IPS-11a (cell line): ENCODE results near the gene SLC26A1.
"Not testable (repeated sequence)": the region's sequence is repeated elsewhere in the genome, so short reads cannot be mapped to it uniquely, and the experiment has no call there.

Experiments used
- H3K4me3 ChIP-seq: one replicate; pipeline ENCODE4 v1.5.1; 2013; ENCODE audit warnings: low read depth, low read length, control low read depth

SLC26A1 gene

DNA sequence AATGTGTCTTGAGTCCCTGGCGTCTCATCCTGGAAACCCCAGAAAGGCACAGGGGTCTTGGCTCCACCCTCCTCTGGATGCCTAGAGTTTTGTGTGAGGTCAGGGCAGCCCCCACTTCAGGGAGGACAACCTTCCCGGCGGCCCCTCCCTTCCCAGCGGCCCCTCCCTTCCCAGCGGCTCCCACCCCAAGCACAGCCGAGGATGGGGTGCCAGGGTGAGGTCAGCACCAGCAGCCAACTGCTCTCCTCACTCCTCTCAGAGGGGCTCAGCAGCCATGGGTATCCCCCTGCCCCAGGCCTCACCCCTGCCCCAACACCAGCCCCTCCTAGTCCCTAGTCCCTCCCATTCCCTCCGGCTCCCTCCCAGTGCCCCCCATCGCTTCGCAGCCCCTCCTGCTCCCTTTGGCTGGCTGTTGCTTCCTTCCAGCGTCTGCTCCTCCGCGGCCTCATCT lies 37.2 kb downstream of the SLC26A1 start:
- H3K4me3 ChIP-seq: no peak overlapping the region

DNA sequence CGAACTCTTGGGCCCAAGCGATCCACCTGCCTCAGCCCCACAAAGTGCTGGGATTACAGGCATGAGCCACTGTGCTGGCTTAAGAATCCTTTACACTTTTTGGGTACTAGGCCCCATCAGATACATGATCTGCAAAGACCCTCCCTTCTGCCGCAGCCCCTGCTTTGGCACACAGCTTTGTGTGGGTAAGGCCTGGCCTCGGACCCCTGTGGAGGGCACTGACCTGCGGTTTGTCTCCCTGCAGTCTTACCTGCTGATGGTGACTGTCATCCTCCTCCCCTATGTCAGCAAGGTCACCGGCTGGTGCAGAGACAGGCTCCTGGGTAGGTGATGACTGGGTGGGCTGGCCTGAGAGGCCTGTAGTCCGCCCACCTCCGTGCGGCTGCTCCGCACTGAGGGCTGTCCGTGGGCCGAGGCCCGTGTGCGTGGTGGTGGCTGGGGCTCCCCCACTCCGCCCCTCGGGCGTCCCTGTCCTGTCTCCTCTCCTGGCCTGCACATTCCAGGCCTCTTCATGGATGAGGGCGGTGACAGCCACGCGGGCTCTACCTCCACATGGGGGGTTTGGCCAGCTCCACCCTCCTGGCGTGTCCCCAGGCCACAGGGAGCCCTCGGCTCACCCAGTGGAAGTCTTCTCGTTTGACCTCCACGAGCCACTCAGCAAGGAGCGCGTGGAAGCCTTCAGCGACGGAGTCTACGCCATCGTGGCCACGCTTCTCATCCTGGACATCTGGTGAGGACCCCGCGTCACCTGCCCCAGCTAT lies 37.9 kb downstream of the SLC26A1 start:
- no peak overlapping the region for H3K4me3 ChIP-seq

DNA sequence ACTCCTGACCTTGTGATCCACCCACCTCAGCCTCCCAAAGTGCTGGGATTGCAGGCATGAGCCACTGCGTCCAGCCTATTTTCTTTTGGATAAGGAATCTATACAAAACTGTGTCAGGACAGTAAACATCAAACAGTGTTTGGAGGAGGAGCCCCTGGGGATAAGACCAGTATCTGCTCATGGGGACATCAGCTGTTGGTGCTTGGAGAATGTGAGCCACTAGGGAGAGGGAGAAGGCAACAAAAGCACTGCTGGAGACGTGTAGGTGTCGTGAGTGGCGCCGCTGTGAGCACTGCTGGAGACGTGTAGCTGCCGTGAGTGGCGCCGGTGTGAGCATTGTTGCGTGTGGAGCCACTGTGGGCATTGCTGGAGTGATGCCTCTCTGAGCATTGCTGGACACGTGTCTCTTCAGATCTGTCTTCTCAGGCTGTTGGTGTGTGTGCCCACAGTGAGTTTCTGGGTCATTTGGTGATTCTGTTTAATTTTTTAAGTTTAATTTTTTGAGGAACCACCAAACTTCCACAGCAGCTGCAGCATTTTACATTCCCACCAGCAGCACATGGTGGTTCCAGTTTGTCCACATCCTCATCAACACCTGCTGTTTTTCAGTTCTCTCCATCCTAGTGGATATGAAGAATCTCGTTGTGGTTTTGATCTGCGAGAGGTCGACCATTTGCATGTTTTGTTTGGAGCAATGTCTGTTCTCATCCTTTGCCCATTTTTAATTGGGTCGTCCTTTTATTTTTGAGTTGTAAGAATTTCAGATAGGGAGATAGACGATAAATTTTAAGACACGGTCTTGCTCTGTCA lies 38.8 kb downstream of the SLC26A1 start:
- no peak overlapping the region for H3K4me3 ChIP-seq

DNA sequence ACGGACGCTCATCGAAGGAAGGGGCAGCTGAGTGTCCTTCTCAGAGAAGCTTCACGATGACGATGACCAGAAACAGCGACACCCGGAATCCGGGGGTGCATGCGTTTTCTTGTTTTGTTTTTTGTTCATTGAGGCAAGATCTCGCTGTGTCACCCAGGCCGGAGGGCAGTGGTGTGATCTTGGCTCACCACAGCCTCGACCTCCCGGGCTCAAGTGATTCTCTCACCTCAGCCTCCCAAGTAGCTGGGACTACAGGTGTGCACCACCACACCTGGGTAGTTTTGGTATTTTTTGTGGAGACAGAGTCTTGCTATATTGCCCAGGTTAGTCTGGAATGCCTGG lies 39.7 kb downstream of the SLC26A1 start:
- H3K4me3 ChIP-seq: no peak overlapping the region

DNA sequence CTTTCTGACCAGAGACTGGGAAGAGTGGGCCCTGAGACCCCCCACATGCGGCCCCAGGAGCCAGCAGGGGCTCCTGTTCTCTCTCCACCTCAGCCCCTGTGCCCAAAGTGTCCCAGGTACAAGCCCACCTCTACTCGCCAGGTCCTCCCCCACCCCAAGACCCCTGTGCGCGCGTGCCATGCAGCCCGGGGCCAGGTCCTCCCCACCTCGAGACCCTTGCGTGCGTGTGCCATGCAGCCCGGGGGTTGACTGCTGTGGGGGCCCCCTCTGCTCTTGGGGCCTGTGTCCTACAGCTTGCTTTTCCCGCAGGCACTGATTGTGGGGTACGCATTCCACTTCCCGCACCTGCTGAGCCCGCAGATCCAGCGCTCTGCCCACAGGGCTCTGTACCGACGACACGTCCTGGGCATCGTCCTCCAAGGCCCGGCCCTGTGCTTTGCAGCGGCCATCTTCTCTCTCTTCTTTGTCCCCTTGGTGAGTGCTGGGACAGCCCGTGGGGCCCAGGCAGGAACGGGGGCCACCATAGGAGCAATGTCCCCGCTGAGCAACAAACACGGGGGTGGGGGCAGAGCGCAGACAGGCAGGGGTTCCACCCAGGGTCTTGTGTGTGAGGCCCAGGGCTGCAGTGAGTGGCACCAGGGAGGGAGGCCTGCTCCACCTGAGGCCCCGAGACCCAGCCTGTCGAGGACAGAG lies 40.2 kb downstream of the SLC26A1 start:
- no peak overlapping the region for H3K4me3 ChIP-seq

DNA sequence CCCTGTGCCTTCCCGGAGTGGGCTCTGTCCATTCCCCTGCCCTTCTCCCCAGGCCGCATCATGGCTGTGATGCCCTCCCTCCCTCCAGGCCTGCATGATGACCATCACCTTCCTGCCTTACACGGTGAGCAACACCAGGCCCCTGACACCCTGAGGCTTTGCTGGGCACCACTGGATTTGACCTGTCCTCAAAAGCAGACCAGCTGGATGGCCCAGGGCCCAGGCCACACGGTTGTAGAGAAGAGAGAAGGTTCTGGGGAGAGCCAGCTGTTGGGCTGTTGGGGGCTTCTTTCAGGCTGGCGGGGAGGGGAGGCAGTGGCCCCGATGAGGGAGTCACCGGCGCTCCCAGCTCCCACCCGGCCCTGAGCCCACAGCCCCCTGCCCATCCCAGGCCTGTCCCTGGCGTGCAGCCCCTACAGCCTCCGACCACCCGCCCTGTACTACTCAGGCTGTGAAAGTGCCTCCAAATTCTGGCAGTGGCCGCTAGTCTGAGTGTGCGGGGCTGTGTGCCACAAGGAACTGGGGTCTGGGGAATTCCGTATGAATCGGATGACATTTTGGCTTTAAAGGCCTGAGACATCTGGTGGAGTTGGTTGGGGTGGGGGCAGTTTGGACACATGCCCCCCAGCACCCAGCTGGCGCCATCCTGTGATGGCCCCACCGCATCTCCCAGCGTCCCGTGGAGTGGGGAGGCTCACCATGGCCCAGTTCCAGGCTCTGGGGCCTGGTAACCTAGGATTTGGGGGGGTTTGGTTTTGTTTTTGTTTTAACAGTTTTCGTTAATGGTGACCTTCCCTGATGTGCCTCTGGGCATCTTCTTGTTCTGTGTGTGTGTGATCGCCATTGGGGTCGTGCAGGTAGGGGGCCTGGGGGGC lies 41.4 kb downstream of the SLC26A1 start:
- no peak overlapping the region for H3K4me3 ChIP-seq

DNA sequence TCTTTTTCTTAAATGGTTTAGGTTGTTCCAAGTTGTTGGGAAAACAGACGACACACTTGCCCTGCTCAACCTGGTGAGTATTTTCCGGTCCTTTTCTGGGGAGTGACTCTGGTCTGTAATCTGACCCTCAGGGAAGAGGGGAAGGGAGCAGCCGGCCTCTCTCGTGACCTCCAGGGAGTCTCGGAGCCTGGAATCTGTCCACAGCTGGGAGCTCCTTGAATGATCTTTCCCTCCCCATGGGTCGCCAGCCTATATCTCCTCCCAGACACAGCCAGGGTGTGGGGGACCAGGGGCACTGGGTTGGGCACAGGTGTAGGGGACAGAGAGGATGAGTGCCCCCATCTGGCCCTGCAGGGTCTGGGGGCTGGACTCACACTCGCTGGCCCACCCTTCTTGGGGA lies 42.0 kb downstream of the SLC26A1 start:
- no peak overlapping the region for H3K4me3 ChIP-seq

DNA sequence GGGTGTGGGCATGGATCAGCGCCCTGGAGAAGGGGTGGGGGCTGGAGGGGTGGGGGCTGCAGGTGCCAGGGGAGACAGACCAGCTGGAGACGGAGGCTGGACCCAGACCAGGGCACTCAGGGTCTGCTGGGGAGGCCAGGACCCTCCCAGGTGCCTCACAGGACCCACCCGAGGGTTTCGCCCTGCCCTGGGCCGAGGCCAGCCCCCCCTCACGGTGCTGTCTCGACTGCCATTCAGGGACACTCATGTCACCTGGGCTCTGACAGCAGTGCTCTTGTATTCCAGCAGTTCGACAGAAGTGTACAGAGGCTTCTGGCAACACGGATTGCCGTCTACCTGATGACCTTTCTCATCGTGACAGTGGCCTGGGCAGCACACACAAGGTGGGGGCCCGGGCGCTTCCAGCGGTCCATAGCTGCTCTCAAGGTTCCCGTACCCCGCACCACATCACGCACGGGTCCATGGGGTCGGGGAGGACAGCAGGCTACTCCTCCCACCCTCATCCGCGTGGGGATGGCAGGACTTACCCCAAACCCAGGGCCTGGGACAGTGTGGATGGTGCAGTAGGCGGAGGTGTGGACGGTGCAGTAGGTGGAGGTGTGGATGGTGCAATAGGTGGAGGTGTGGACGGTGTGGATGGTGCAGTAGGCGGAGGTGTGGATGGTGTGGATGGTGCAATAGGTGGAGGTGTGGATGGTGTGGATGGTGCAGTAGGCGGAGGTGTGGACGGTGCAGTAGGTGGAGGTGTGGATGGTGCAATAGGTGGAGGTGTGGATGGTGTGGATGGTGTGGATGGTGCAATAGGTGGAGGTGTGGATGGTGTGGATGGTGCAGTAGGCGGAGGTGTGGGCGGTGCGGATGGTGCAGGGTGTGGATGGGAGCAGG lies 42.8 kb downstream of the SLC26A1 start:
- H3K4me3 ChIP-seq: no peak overlapping the region

DNA sequence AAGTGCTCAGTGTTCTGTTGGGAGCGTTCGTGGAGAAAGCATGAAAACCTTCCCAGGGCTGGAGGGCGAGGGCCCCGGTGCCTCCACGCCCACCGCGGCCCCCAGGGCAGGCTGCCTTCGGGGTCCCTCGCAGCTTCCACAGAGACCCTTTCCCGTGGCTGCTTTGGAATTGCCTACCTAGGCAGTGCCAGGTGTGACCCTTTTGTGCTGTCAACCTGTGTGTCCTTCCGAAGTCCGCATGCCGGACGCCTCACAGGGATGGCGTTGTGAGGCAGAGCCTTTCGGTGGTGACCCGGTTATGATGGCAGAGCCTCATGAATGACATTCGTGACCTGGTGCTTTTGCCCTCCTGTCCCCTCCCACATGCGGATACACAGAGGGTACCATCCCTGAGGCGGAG lies 43.5 kb downstream of the SLC26A1 start:
- no peak overlapping the region for H3K4me3 ChIP-seq

DNA sequence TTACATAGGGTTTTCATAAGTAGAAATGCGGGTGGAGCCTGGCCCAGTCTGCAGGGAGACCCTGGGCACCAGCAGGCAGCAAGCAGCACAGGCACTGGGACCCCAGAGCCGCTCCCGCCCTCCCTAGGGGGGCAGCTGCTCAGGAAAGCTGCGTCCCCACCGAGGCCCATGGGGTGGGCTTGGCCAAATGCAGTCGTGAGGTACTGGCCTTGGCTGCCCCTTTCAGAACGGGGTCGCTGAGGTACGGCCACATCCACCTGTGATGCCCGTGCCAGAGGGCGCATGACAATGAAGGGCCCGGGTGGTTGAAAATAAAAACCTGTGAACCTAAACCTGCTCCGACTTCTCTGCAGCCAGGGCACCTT lies 44.3 kb downstream of the SLC26A1 start:
- H3K4me3 ChIP-seq: no peak overlapping the region

DNA sequence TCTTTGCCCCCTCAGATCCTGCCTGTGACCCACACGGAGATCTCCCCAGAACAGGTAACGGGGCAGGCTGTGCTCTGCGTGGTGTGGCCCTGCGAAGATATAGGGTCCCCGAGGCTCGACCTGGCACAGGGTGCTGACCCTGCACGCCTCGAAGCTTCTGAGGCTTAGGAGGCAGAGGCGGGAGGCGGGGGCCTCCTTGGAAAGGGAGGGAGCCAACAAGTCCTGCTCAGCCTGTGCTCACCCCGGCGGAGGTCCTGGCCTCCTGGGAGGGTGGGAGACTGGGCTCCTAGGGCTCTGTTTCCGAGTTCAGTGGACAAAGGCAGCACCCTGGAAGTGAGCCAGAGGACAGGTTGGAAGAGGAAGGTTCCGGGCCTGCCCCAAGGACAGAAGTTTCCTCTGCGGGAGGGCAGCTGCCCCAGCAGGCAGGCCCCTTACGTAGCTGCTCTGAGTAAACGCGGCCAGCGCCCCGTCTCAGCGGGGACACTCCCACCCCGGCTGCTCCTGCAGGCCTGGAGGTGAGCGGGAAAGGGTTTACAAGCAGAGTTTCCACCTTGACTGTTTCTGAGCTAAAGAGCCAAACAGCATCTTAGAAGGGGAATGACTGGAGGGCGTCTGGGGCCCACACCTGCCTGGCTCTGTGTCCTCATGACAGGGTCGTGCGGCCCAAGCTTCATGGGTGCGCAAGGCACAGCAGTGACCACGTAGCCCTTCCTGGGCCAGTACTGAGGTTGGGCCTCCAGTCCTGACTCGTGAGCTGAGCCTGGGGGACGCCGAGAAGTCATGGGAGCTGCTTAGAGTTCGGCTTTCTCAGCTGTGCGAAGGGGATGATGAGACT lies 44.9 kb downstream of the SLC26A1 start:
- no peak overlapping the region for H3K4me3 ChIP-seq

DNA sequence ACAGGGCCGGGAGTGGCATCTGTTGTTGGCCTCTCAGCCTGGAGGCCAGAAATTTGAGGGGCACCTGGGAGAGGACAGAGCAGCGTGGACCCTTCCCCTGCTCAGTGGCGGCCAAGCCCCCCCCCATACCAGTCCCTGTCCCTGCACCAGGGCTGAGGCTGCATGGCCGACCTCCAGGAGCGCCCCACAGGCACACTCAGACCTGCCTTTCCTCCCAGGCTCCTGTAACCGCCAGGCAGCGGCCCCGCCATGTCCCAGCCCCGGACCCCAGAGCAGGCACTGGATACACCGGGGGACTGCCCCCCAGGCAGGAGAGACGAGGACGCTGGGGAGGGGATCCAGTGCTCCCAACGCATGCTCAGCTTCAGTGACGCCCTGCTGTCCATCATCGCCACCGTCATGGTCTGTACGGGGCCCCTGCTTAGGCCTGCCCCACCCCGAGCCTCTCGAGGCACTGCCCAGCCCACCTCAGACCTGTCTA lies 45.7 kb downstream of the SLC26A1 start:
- H3K4me3 ChIP-seq: no peak overlapping the region

DNA sequence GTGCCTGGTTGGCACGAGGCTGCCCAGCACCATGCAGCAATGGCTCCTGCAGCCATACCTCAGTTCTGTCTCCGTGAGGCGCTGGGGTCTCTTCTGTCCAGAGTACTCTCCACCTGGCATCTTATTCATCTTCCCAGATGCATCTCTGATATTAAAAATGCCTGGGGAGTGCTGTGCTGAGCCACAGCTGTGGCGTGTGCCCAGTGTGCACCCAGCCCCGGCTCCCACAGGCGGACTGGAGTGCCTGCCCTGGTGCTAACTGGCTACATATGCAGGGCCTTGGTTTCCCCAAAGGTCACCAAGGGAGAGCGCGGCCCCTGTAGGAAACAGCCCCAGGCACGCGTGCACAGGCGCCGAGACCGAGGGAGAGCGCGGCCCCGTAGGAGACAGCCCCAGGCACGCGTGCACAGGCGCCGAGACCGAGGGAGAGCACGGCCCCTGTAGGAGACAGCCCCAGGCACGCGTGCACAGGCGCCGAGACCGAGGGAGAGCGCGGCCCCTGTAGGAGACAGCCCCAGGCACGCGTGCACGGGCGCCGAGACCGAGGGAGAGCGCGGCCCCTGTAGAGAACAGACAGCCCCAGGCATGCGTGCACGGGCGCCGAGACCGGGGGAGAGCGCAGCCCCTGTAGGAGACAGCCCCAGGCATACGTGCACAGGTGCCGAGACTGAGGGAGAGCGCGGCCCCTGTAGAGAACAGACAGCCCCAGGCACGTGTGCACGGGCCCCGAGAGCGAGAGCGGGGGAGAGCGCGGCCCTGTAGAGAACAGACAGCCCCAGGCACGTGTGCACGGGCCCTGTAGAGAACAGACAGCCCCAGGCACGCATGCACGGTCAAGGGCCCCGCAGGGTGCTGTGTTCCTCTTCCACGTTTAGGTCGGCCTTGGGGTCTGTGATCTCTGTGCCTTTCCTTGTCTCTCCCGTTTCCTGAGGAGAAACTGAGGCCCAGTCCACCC lies 46.4 kb downstream of the SLC26A1 start:
- H3K4me3 ChIP-seq: no peak overlapping the region

DNA sequence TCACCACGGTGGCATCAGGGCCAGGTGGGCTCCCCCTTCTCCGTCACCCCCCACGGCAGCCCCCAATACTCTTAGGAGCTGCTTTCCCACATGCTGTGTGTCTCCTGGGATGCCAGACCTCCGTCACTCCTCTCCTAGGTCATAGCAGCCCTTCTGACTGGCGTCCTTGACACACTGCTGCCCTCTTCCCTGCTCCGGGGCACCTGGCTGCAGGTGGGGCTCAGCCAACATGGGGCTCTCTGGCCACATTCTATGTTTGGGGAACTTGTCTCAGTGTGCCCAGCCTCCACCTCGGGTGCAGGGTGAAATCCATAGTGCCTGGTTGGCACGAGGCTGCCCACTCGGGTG lies 47.1 kb downstream of the SLC26A1 start:
- H3K4me3 ChIP-seq: no peak overlapping the region

DNA sequence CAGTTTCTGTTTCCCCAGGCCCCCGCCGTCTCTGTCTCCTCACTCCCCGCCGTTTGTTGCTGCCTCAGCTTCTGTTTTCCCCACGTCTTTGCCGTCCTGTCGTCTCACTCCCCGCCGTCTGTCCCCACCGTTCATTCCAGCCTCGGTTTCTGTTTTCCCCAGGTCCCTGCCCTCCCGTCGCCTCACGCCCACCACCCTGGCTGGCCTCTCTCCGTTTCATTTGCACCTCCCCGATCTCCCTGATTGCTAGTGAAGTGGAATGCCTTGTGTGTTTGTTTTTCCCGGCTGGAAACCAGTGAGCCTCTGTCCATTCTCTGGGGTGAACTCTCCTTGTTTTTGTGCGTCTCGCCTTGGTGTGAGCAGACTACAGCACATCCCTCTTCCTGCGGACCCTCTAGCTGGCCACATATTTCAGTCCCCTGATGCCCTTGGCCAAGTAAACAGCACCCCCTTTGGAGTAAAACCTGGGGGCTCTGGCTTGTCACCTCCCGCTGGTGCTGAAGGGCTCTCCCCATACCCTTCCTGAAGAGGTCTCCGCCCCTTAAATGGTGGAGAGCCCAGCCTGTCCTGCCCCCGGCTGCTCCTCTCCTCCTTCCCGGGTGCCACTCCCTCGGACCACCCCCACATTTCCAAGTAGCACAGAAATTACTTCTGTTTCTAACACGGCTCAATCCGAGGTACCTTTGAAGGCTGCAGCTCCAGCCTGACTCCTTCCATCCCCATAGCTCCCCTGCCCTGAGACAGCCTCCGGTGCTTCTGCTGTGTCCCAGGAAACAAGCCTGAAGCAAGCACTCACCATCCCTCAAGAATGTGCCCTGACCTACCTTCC lies 47.7 kb downstream of the SLC26A1 start:
- no peak overlapping the region for H3K4me3 ChIP-seq

DNA sequence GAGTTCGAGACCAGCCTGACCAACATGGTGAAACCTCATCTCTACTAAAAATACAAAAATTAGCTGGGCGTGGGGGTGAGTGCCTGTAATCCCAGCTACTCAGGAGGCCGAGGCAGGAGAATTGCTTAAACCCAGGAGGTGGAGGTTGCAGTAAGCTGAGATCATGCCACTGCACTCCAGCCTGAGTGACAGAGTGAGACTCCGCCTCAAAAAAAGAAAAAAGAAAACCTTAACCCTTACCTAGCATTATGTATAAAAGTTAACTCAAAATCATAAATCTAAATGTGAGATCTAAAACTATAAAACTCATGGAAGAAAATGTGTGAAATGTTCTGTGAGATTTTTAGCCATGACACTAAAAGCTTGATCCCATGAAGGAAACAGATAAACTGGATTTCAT lies 53.7 kb downstream of the SLC26A1 start:
- not testable (repeated sequence) for H3K4me3 ChIP-seq
